GM18526 (cell line): ENCODE measurements around the gene HACD1.

Experiments
- POLR2A ChIP-seq: IDR thresholded peaks from 3 replicates; pipeline ENCODE4 v1.6.1; 2011; ENCODE audit not compliant: insufficient read length; ENCODE audit errors: extremely low read depth

HACD1 gene

DNA sequence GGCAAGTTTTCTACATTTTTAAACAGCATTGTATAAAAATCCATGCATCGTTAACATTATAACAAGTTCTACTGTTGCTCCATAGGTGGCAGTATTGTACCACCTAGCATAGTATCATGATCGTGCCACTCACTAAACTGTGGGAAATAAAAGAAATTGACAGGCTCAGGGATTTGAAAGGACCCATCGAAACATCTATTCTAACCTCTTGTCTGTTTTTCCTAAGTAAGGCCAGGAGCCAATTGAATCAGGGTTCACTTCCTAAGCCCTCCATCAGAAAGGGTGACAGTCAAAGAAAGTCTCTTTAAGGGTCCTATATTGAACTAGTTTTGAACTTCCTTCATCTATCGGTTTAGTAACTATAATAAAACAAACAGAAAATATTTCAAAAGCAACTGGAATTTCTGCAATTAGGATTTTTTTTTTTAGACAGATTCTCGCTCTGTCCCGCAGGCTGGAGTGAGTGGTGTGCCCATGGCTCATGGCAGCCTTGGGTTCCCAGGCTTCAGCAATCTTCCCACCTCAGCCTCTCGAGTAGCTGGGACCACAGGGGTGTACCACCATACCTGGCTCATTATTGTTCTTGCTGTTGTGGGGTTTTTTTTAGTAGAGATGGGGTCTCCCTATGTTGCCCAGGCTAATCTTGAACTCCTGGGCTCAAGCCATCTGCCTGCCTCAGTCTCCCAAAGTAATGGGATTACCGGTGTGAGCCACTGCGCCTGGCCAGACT lies 9.4 kb downstream of the HACD1 start:
- TF ChIP-seq POLR2A, result no peak

DNA sequence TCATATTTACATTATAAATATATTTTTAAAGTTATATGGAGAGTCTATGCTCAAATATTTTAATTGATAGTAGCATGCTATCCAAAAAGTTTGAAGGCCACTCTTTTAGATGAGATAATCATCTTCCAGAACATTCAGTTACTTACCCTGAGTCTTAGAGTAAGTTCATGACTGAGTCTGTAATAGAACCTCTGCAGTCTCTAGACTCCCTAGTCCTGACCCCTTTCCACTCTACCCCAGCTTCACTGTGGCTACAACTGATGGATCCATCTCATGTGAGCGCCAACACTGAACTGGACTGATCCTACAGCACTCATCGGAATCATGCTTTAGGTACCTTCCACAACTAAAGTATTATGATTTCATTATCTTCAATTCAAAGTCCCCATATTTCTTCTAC lies 10.1 kb downstream of the HACD1 start:
- TF ChIP-seq POLR2A, result no peak

DNA sequence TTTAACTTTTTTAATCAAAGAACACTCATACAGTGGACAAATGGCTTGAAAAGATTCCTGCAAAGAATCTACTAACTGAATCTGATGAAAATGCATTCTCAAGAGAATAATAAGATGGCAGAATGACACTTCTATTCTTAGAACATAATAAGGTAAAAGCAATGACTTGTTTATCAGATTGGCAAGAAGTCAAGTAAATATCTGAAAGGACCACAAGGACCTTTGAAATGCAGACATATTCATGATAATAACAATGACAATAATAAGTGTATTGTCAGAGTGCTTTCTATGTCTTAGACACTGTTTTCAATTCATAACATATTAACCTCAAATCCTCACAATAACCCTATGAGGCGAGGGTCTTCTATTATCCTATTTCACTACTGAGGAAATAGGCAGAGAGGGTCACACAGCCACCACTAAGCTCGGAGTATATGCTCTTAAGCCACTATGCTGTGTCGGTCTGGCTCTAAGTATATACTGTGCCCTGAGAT lies 10.6 kb downstream of the HACD1 start:
- TF ChIP-seq POLR2A, result no peak

DNA sequence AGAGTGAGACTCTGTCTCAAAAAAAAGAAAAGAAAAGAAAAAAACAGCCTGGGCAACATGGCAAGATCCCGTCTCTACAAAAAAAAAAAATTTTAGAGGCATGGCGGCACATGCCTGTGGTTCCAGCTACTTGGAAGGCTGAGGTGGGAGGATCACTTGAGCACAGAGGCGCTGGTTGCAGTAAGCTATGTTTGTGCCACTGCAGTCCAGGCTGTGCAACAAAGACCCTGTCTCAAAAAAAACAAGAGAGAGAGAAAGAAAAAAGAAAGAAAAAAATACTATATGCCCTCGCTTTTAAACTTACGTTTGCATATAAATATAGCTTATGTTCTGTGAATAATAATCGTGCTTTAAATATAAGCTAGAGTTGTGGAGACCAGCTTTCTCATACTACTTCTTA lies 11.2 kb downstream of the HACD1 start:
- no peak for TF ChIP-seq POLR2A

DNA sequence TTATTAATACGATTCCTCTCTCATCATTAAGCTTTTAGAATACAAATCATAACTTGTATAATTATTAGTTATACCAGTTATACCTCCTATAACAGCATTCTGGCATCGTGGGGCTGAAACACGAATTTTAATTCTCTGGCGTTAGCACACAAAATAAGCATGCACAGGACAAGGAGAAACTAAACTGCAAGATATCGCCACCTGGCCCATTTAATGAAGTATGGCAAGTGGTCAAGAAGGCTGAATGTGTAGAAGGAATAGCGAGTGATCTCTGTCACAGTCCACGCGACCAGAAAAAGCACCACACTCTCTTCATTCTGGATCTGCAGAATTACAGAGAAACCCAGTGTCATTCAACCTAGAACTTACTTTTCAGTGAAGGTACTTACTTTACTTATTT lies 18.1 kb downstream of the HACD1 start:
- no peak for TF ChIP-seq POLR2A

DNA sequence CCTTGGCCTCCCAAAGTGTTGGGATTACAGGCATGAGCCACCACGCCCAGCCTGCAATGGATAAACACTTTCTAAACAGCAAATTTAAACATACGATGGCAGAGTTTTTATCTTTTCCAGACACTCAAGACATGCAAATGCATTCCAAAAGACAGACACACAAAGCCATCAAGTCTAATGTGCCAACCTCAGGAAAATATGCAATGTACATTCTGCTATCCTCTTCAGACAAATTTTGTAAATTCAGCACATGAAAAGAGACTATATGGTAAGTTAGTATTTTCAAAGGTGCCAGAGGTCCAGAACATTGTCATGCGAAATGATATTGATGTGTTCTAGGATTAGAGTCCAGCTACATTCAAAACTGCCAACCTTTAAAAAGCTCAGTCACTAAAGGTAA lies 19.8 kb downstream of the HACD1 start:
- TF ChIP-seq POLR2A, result no peak

DNA sequence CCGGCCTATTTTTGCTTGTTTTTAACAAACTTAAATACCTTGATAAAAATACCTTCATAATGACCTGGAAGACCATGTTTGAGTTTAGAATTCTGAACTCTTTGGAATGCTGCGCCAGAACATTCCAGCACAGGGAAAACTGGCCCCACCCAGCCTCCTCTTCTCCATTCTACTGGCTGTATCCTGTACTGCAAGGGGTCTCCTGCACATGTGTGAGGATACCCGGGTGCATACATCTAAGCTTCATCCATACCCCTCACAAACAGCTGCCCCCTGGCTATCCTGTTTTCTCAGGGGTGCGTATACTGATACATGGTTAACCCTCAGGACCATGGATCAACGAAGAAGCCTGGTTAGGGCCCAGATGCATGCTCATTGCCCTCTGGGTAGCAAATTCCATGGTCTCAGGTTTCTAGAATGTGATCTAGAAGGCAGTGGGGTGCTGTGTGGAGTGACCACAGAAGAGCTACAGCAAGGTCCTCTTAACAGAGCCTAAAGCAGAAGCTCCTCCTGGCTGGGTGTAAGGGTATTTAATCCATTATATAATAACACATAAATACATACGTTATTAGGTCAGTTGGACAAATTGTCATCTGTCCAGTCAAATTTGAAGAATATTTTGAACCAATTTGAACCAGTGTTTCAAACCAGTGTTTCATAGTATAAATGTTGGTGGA lies 26.1 kb downstream of the HACD1 start:
- no peak for TF ChIP-seq POLR2A

DNA sequence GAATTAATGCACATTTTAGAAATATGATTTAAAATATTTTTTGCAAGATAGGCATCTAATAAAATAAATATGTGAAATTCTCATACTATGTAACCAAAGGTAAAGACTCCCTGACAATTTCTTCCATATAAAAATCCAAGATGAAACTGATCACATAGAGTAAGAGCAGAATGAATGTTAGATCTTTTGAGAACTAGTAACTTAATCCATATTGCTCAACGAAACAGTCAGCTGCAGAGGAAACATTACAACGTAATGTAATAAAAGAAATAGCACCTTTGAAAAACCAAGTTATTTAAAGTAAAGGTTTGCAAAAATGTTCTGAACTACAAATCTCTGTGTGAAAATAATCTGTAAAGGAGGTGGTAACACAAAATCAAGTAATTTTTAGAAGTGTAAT lies 28.8 kb downstream of the HACD1 start:
- TF ChIP-seq POLR2A, result no peak

DNA sequence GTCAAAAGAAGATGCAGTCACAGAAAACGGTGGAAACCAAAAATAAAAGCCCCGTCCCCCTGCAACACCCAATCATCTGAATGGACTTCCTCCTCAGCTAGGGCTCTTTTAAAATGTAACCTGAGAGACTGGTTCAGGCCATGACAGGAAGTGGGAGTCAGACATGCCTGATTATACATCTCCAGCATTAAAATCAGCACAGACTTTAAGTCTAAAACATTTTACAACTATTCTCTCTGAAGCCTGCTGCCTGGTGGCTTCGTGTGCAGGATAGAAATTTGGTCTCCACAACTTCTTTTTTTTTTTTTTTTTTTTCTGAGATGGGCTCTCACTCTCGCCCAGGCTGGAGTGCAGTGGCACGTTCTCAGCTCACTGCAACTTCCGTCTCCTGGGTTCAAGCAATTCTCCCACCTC lies 30.3 kb downstream of the HACD1 start:
- TF ChIP-seq POLR2A, result no peak

DNA sequence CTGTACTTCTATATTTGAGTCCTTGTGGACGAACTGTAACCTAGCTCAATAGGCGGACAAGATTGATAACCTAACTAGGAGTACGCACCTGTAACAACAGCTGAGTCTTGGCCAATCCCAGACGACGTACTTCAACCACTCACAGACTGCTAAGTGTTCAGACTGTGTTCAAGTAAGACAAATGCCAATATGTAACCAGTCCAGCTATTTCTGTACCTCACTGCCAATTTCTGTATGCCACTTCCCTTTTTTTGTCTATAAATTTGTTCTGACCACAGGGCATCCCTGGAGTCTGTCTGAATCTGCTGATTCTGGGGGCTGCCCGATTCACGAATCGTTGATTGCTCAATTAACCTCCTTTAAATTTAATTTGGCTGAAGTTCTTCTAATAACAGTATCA lies 32.2 kb downstream of the HACD1 start:
- no peak for TF ChIP-seq POLR2A

DNA sequence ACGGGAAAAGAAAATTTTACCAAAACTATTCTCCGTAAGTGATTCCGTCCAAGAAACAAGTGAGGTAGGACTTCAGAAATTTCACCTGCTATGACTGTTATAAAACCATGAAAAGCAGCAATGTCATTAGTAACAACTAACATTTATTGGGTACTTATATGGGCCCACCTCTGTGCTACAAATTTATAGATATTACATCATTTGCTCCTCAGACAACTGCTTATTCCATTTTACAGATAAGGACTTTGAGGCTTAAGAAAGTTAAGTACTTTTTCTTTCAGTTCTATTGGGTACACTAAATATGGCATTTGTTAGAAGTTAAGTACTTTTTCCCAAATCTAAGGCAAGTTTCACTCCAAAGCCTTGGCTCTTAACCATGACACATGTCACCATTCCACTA lies 36.3 kb downstream of the HACD1 start:
- no peak for TF ChIP-seq POLR2A

DNA sequence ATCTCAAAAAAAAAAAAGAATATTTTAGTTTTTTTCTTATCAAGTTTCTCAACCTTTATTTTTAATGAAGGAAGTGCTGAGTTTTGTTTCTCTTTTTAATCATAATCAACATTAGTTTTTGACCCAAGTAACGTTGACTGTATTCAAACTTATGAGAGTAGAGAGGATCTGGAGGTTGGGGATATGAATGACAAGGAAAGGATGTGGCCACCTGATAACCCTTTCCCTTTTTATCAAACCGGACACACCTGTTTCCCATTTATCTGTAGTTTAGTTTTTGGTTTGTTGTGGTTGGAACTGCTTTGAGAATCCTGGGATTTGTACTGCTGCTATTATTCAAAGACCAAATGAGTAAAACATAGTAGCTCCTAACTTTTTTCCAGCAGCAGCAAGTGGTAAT lies 38.6 kb downstream of the HACD1 start:
- no peak for TF ChIP-seq POLR2A

DNA sequence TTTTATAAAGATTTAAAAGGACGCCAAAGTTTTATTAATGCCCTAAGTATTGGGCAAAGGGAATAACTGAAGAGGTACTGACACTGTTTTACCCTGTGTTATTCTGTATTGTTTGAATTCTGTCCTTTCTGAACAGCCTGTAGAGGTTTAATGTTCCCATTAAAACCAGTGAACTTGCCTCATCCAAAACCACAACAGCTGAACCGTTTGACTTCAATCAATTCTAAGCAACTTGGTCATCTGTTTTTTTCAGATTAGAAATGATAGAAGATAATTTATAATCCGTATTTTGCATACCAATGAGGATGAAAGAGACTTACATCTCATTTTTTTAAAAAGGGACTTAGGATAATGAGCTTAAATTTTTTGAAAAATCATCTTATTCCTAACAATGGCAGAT lies 40.4 kb downstream of the HACD1 start:
- TF ChIP-seq POLR2A, result no peak

DNA sequence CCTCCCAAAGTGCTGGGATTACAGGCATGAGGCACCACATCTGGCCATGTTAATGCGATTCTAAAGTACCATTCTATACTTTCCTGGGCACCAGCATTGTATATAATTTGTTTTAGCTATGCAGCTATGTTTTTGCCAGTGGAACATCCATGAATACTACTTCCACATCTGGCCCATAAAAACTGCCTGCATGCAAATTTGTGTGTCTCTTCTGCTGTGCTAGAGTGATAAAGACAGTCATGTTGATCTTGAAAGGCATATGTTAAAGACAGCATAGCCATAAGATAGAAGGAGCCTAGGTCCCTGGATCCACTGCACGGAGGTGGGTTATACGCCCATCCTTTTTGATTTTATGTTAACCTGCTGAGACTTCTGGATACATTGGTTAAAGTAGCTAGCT lies 52.3 kb downstream of the HACD1 start:
- TF ChIP-seq POLR2A, result no peak

DNA sequence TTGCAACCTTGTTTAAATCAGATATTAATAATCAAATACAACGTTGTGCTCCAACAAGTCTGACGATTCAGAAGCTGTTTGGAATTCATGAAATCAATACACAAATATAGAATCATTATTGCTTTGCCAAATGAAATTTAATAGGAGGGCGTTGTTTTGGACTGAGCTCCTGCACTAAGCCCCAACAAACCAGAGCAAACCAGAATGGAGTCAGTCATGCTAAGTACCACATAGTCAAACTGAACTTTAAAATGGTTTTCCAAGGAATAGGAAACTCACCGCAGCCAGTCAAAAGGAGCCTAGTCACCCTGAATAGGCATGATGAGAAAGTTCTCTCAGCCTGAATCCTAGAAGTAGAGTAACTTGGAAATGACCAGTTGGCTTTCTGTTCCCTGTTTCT lies 53.7 kb downstream of the HACD1 start:
- TF ChIP-seq POLR2A, result no peak

DNA sequence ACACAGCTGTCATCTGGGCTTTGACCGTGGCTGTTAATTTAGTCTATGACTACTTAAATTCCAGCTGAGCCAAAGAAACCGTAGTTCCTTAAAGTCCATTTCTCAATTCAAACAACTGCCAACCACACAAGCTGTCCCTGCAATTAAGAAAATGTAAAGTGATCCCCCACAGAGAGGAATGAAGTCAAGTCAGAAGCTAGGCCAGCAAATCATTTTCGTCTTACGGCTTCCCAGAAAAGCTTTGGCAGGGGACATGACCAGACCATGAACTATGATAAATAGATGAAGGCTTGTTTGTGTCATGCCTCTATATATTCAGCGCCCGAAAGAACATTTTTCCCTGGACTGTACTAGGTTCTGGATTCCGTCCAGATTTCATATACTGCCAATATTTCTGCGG lies 54.6 kb downstream of the HACD1 start:
- TF ChIP-seq POLR2A, result no peak

DNA sequence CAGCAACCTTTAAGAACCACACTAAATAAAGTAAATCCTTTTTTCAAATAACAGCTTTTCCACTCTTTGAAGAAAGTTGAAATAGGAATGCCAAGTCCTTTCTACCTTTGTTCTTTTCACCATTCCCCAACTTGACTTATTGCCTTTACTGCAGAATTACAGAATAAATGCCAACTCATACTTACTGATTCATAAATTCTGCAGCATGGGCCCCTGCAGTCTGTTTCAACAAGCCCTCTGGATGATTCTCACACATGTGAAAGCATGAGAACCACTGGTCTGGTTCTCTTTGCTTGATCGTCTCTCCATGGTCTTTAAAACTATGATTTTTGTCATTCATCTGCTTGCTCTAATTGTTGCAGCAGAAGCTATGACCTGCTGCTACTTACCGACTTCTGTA lies 56.1 kb downstream of the HACD1 start:
- no peak for TF ChIP-seq POLR2A
